NCI-H1436 treated with DMSO at 0.1 percent for 48 hours (cell line): Measurements from ENCODE around the gene PLXND1.

Experiments used
- DNase-seq: peaks from one replicate; lab custom pipeline; 2025; lab: John Stamatoyannopoulos, UW

The PLXND1 gene

DNA sequence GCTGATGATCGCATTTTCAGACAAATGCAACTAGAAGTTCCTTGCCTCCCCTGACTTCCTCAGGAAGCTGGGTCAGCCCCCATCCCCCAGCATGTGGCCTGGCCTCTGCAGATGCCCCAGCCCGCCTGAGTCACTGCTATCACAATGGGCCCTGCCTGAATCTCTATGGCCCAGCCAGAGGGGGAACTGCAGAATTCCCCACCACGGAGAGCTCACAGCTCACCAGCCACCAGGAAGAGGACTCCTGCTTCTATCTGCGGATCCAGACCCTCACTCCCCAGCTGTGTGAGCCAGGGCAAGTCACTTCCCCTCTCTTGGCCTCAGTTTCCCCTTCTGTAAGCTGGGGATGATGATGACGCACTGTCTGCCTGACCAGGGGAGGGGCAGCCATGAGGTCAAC lies 6.9 kb downstream of the PLXND1 start:
- no peak for DNase-seq

GRCh38 chr3:129599073-129599472 lies 7.4 kb downstream of the PLXND1 start:
- no peak for DNase-seq

DNA sequence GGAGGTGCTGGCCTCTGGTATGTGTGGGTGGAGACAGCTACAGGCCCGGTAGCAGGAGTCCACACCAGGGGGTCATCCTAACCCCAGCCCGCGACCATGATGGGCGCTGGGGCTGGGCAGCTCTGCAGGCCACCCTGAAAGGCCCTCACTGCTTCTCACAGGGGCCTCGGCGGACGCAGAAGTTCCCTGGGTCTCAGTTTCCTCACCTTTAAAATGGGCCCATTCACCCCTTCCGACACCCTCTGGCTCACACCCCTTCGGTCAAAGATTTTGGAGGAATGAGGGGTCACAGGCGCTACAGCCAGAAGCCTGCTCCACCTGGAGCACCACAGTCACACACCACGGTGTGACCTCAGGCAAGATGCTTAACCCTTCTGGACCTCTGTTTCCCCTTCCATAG lies 8.0 kb downstream of the PLXND1 start:
- DNase-seq = no peak

GRCh38 chr3:129598000-129598381 lies 8.5 kb downstream of the PLXND1 start:
- DNase-seq = no peak

DNA sequence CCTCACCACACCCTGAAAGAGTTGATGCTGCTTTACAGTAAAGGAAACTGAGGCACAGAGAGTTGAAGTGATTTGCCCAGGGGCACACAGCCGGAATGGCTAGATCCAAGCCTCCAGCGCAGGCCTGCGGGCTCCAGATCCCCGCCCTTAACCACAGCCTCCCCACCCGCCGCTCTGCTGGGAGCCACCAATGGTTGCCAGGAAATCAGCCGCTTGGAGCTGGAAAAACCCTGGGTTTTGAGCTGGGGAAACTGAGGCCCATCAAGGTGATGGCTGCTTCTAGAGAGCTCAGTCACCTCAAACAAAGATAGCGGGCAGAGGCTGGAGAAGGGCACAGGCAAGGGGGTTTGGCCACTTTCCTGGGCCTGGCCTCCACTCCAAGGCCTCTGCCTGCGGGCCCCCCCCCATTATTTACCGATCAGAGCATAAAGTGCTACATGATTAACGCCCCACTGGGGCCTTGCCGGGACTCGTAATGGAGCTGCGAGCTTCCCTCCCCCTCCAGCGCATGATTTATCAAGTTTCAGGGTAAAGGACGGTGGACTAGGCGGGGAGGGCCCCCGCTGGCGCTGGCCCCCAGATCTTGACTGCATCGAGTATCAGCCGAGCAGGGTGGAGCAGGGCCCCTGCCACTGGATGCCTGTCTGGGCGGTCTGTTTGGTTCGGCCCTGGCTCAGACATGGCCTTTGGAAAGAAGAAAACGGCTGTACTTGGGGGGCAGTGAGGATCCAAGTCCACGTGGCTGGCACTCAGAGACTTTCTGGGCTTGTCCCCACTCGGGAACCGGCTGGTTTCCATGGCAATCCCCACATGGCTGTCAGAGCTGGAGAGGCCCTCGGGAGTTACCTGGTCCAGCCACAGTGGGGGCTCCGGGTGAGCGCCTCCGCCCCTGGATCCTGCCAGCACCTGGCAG lies 9.1 kb downstream of the PLXND1 start:
- no peak for DNase-seq

GRCh38 chr3:129596194-129597086 lies 10.0 kb downstream of the PLXND1 start:
- DNase-seq = no peak

- no peak for DNase-seq
These were observed 10.8 kb downstream of the PLXND1 start for GRCh38 chr3:129595544-129596193.

GRCh38 chr3:129594907-129595390 lies 11.5 kb downstream of the PLXND1 start:
- DNase-seq = no peak

DNA sequence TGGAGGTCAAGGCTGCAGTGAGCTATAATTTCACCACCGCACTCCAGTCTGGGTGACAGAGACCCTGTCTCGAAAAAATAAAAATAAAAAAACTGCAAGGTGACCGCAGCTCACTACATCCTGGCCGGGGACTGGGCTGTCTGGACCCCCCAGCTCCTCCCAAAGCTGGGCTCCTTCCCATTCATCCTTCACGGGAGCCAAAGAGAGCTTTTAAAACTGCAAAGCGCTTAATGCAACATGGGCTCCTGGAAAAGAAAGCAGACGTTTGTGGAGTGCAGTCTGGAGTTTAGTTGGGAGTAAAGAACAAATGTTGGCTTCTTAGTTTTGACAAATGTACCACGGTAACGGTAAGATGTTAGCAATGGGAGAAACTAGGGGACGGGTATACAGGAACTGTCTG lies 12.1 kb downstream of the PLXND1 start:
- DNase-seq = no peak

DNA sequence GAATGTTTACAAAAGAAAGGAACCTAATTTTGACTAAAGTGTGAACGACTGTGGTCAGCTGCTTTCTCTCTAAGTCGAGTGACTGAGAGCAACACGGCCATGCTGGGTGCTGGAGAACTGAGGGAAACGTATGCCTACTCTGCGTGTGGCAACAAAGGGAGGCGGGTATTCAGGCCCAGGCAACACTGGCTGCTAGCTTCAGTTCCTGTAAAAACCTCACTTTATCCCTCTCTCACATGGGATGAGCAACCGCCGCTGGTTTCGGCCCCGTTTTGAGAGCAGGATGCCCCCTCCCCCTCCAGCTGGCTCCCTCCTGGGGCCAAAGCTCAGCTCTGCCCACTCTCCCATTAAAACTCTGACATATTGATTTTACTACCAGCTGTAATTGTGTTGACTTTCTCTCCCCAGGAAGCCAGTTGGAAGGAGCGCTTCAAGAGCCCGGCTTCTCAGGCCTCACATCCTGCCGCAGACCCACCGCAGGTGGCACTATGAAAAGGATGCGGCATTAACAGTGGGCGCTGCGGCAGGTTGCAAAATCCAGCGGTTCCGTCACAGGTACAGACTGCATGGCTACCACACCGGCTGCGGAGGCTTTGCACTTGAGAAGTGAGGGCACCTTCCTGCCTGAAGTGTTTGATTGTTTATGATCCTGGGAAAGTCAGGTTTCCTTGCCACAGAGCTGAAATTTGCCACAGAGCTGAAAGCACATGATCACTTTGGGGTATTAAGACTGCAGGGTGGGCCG lies 12.7 kb downstream of the PLXND1 start:
- DNase-seq = no peak

DNA sequence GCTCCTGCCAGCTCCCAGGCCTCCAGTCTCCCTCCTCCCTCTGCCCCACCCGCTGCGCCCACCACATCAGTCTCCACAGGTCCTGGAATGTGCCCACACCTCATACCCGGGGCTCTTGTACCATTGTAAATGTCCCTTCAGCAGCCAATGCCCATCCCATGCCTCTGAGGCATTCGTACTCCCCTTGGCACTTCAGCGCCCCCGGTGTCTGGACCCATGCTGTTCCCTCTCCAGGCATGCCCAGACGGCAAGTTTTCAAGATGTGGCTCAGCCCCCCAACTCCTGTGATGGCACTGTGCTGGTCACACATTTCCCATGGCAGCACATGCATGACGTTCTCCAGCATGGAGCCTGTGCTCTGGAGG lies 13.3 kb downstream of the PLXND1 start:
- no peak for DNase-seq

DNA sequence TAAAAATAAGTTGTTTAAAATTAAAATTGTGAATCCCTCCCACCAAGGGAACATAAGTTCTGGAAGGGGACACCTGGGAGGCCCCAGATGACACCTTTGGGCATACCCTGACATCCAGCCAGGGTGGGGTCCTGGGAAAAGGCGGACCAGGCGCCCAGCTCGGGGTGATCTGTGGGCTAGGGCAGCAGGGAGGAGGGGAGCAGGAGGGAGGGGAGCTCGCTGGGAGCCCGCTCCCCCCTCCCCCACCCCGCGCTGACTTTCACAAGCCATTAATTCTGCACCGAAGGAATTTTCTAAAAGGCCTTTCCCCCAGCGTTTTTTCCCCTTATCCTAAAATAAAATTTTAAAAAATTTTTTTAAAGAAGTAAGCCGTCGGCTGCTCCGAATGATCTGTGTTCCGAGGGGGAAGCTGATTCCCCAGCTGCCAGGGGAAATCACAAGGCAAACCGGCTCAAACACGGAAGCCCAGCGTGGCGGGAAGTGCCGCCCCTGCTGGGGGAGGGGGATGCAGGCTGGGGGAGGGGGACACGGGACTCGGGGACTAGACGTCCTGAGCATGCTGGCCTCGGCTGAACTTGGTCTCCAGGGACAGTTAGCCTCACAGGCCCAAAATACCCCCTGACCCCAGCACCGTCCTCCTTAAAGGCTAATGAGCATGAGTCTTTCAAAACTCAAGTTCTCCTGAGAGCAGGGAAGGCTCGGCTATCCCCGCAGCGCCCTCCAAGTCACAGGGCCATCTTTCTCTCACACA lies 13.9 kb downstream of the PLXND1 start:
- no peak for DNase-seq

DNA sequence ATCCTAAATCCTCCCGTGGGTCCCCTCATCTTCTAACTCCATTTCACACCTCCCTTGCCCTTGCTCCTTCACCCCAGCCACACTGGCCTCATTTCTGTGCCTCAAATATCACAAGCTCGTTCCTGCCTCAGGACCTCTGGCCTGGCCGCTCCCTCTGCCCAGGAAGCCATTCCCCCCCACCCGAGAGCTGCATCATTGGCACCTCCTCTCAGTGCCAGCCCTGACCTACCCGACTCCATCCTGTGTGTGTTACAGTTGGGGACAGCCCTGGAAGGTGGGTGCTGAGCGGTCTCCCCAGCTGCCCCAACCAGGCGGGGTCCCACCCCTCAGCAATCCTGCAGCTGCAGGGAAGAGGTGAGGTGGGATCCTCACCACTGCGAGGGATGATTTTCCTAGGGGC lies 14.5 kb downstream of the PLXND1 start:
- DNase-seq = no peak

DNA sequence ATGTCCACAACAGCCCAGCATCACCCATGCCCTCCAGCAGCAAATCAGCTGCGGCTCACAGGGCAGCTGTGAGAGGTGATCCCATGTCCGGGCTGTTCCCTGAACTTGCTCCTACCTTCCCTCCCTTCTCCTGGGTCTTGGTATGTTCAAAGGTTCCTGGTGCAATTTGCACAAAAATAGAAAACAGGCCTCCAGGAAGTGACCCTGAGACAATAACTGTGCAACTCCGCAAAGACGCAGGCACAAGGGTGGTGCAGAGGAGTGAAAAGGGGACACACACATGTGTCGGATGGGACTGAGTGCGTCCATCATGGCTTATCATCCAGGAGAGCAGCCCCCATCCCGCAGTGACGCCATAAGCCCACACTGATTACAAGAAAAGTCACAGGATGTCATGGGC lies 16.3 kb downstream of the PLXND1 start:
- no peak for DNase-seq

- no peak for DNase-seq
These were observed 18.8 kb downstream of the PLXND1 start for GRCh38 chr3:129587566-129588210.

DNA sequence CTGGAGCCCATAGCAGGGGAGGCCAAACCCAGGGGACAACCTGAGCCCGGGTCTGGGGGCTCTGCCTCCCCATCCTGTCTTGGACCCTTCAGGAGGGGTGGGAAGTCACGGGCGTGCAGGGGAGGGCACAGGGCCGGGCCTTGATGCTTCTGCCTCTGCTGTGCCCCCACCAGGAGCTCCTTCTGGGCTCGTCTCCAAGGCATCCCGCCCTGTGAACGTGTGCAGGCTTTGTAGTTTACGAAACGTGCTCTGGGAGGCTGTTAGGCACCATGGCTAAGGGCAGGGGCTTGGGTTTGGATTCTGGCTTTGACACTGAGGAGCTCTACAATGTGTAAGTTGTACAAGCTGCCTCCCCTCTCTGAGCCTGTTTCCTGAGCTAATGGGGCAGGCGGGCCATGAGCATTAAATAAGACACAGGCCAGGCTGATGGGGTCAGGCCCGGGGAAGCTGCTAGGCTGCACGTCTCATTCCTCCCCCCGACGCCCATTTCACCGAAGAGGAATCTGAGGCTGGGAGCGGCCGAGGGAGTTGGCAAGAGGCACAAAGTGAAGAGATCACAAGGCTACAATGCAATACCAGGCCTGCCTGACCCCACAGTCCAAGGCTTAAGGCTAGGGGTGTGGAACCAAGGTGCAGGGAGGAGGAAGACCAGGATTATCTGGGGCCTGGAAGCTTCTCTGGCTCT lies 19.6 kb downstream of the PLXND1 start:
- DNase-seq = no peak

DNA sequence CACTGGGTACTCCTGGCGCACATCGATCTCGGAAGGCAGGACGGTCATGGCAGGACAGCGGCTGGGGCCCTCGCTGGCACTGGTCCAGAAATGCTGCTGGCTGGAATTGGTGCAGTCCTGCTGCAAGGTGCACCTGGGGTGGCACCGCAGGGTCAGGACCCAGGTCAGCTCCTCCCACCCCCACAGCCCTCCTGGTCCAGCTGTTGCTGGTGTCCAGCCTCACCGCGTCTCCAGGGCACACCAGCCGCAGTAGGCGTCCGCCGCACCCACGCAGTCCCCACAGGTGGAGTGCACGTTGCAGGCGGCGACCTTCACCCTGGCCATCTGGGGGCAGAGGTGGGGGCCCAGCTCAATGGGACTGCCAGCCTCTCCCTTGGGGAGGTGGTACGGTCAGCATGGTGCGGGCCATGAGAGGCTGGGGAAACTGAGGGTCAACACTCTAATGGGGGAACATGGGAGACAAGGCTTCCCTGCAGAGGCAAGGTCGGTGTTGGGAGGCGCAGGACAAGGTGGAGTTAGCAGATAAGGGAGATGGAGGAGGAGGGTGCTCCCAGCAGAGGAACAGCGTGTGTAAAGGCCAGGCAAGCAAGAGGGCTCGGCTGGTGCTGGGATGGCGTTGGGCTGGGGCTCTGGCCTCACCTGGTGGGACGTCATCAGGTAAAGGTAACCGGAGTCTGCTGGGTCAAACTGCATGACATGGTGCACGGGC lies 20.4 kb downstream of the PLXND1 start:
- DNase-seq = no peak

GRCh38 chr3:129584631-129585030 lies 21.8 kb downstream of the PLXND1 start:
- no peak for DNase-seq

DNA sequence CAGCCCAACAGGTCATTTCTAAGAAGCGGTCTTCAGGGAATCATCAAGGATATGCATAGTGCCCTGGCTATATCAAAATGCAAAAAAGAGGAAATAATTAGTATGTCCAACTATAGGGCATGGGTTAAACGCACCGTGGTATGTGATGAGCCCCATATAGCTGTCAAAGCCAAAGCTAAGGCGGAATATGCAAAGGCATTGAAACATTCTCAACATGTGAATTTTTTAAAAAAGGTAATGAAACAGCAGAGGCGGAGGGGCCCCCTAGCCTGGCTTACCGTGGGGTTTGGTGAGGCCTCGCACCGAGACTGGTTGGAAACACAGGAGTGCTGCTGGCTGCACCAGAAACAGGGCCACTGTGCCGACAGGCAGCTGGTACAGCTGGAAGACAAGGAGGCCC lies 23.2 kb downstream of the PLXND1 start:
- DNase-seq = no peak
